ENCODE results near the gene BICDL2.

- no peak for TF ChIP-seq CTCF (conservative IDR thresholded peaks at IDR 0.05)
- no peak for TF ChIP-seq ZFX (IDR thresholded peaks at IDR 0.05)
Measured at GRCh38 chr16:3015865-3016521, 20.8 kb downstream of the BICDL2 start.

Data from C4-2B (cell line).